SKM-1 (cell line): Measurements from ENCODE around the gene MEIOSIN.
"Not testable (repeated sequence)": the region's sequence is repeated elsewhere in the genome, so short reads cannot be mapped to it uniquely, and the experiment has no call there.

ENCODE experiments used
- DNase-seq: peaks from one replicate; lab custom pipeline; 2025; ENCODE audit not compliant: unreplicated experiment; lab: John Stamatoyannopoulos, UW

The MEIOSIN gene, protein sequence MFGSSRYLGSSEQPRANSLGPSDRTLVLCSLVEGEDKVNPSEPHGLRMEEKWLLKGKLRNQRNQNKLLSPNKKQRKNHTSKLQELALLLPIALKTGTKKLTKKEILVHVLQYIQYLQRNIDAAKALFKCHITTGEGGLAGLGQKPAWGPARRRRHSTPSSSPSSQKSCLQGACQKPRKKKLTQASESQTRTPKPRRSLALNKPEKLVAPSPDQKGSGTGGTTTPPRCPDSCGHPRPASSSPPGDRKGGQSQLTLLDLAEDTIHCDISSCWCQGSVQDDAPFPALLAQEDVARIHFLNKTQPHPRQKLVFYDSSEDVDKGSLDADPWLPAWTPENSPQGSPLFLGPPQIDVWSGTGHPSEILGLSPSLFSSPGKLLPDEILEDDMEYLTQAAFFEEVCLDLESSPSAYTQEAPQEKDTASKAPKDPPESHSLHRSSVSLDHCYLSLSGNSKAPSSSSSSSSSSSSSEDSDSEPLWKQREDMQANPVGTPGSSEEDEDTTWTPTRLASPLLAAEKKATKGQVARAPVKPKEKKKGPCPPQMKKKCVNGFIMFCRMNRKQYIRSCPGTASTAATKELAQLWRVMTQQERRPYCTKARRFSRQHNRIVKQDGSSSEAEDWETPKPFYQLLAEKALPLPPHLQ

DNA sequence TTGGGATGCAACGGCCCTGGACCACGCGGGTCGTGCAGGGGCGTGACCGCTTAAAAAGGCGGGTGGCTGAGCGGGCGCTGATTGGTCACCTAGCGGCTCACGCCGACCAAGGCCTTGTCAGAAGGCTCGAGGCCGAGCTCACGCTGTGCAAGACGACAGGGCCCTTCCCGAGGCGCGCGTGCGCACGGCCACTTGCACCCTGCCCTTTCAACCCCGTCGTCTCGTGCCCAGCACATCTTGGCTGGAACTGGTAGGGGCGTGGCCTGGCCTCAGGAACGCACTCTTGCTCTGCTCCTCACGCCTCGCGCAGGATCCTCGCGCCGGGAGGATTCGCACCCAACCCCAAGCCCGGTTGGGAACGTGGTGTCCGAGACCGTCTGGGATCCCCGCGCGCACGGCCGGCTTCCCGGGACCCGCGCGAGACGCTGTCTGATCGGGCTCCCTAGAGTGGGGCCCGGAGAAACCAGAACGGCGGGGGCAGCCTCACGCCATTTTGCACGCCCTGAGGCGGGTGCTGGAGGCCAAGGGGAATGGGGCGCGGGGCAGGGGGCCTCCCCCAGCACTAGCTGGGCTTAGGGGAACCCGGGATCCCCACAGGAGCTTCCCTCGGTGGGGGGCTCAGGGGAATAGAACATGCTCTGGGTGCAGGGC is at the start of gene MEIOSIN:
Gene MEIOSIN, plus strand, starts transcription at position 280 of the 651 bp plus-strand sequence. CDS start 1,938 bp downstream, outside the sequence.
- no peak for DNase-seq

DNA sequence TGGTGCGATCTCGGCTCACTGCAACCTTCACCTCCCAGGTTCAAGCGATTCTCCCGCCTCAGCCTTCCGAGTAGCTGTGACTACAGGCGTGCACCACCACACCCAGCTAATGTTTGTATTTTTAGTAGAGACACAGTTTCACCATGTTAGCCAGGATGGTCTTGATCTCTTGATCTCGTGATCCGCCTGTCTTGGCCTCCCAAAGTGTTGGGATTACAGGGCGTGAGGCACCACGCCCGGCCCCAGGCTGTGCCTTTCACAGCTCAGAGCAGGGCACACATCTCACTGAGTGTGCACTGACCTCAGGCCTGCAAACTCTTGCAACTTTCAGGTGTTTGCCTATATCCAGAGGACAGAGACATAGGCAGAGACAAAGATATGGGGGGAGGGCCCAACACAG is 48.2 kb upstream of the MEIOSIN start:
- not testable (repeated sequence) for DNase-seq

DNA sequence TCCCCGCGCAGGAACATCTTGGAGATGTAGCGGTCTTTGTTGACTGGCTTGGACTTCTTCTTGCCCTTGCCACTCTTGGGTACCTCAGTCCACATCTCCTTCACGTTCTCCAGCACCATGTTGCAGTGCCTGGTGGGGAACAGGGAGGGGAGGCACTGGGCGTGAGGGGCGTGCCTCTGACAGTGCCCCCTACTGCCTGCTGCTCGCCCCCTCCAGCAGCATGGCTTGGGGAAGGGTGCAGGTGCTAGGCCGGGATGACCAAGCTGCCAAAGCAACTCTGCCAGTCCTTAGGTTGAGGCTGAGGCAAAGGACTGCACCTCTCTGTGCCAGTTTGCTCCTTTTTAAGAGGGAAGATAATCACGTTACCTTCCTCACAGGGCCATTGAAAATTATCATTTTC is 45.6 kb upstream of the MEIOSIN start:
- DNase-seq, result no peak

DNA sequence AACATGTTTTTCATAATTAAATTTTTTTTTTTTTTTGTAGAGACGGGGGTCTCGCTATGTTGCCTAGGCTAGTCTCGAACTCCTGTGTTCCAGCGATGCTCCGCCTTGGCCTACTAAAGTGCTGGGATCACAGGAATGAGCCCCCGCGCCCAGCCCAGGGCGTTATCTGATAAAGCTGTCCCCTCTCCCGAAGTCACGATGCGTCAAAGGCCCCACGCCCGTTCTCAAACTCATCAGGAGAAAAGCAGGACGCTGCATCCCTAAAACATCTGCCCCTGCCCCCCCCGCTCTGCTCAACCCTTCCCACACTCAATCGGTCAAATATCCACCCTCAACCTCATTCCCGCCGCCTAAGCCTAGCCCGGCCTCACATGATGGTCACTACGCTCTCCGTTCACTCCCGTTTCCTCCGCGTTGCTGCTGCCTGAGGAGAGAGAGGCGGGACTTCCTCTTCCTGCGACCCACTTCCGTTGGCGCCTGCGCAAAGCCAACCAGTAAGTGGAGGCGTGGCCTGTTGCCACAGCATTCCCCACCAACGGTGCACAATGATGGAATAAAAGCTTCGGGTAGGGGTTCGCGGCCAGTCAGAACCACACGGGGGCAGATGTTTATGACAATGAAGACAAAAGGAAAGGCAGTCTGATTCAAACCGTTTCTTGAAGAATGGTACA is 41.6 kb upstream of the MEIOSIN start, which contains the start of gene SNRPD2:
Gene SNRPD2, minus strand, starts transcription at position 438 of the 671 bp plus-strand sequence. Its CDS starts 65 bp downstream, at position 373.
- DNase-seq, result peak; percentile 40

DNA sequence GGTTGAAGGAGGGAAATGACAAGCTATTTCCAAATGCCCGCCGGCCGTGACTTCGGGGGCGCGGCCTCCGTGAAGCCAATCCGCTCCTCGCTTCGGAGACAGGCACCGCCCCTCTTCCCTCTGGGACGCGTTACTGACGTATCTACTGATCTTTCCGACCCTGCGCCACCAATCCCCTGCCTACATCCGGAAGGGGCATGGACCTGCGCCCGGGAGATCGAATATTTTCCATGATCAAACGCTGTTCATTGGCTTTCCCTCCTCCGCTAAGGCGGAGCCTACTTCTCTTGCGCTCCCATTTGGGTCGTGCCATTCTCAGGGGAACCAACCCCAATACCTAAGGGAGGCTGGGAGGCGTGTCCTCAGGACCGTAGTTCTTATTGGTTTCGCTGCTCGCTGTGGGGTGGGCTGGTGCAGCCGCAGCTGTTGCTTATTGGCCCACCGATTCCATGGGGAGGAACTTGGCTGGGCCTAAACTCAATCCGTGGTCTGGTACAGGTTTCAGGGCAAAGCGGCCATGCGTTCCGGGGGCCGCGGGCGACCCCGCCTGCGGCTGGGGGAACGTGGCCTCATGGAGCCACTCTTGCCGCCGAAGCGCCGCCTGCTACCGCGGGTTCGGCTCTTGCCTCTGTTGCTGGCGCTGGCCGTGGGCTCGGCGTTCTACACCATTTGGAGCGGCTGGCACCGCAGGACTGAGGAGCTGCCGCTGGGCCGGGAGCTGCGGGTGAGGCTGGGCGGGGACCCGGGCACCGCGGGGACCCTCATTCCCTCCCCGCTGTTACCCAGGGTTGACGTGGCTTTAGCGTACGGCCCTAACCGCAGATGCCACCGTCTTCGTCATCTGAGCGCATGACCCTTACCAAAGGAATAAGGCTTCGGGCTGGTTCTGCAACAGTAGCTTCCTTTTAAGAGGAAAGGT is 40.8 kb upstream of the MEIOSIN start, which contains the start of gene QPCTL:
Gene QPCTL, plus strand, starts transcription at position 480 of the 919 bp plus-strand sequence. Its CDS starts 38 bp downstream, at position 518.
- DNase-seq, result peak; percentile 89

DNA sequence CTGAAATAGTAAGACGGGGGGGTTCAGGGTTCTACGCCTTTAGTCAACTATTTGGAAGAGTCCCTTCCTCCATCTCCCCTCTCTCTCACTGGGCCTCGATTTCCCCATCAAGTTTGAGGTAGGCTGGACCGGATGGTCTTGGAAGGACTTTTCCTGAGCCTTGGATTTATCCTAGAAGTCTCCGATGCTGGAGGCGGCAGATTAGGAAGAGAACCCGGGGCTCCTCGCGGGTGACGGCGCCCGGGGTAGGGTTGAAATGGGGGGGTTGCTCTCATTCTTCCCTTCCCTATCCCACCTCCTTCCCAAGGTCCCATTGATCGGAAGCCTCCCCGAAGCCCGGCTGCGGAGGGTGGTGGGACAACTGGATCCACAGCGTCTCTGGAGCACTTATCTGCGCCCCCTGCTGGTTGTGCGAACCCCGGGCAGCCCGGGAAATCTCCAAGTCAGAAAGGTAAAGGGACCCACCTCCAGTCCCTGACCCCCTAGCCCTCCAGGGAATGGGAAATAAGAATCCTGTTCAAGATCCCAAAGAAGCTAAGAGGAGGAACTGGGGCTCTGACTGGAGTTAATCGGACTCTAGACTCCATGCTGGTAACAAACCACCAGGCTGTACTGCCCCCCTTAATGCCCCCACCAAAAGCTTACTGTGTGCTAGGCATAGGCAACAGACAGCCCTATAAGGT is 40.0 kb upstream of the MEIOSIN start:
- DNase-seq, result peak; percentile 1

DNA sequence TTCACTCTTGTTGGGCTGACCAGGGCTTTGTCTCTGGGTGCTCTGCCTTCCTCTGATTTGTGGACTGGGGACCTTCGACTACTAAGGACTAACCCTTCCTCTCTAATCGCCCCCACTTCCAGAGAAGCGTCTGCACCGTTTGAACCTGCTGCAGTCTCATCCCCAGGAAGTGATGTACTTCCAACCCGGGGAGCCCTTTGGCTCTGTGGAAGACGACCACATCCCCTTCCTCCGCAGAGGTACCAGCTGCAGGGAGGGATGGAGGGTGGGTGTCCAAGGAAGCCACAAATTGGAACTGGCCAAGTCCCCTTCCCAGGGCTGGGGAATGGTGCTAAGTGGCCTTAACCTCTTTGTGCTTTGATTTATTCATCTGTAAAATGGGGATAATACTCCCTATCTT is 31.6 kb upstream of the MEIOSIN start:
- DNase-seq, result no peak

DNA sequence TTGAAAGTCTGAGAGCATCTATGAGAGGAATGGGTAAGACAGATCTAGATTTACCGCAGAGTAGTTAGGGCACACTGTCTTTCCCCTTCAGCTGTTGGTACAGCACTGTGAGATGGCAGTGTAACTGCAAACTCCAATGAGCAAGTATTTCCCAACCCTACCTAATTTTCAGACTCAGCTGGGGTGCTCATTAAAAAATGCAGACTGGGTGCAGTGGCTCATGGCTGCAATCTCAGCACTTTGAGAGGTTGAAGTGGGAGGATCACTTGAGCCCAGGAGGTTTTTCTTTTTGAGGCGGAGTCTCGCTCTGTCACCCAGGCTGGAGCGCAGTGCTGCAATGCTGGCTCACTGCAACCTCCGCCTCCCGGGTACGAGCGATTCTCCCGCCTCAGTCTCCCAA is 28.1 kb upstream of the MEIOSIN start:
- DNase-seq, result no peak

DNA sequence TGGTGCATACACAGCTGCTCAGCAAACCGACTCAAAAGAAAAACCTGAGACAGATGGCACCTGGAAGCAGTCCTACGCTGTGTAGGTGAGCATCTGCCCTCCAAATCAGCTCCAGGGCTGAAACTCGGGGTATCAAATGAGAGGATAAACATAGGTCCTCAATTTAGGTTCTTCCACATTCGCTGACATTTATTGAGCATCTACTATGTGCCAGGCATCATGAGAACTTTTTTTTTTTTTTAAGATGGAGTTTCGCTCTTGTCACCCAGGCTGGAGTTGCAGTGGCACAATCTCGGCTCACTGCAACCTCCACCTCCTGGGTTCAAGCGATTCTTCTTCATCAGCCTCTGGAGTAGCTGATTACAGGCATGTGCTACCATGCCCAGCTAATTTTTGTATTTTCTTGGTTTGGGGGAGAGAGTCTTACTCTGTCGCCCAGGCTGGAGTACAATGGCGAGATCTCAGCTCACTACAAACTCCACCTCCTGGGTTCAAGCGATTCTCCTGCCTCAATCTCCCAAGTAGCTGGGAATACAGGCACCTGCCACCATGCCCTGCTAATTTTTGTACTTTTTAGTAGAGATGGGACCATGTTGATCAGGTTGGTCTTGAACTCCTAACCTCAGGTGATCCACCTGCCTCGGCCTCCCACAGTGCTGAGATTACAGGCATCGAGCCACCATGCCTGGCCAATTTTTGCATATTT is 27.4 kb upstream of the MEIOSIN start:
- no peak for DNase-seq

DNA sequence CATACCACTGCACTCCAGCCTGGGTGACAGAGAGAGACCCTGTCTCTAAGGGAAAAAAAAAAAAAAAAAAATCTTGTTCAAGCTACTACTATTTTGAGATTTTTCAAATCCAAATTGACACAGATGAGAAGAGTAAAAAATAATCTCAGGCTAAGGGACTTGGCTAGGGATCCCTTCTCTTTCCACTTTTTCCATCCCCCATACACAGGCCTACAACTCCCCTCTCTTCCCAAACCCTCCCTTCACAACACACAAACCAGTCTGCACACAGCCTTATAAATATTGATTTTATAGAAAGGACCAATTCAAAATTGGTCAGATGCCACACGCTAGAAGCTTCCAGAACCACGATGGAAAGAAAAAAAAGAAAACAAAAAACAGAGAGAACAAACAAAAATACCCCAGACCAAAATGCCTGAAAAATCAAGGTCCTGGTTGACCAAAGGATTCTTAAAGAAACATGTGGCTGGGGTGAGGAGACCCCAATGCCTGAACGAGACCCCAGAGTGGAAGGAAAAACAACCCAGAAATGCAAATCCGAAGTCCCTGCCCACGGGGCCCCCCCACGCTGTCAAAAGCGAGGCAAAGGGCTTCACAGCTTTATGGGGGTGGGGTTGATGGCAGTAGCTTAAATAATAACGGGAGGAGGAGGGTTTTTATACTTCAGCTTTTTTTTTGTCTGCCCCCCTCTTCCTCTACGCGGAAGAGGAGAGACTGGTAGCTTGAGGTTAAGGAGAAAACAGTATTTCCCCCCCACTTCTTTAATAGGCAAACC is 22.7 kb upstream of the MEIOSIN start:
- DNase-seq, result no peak

DNA sequence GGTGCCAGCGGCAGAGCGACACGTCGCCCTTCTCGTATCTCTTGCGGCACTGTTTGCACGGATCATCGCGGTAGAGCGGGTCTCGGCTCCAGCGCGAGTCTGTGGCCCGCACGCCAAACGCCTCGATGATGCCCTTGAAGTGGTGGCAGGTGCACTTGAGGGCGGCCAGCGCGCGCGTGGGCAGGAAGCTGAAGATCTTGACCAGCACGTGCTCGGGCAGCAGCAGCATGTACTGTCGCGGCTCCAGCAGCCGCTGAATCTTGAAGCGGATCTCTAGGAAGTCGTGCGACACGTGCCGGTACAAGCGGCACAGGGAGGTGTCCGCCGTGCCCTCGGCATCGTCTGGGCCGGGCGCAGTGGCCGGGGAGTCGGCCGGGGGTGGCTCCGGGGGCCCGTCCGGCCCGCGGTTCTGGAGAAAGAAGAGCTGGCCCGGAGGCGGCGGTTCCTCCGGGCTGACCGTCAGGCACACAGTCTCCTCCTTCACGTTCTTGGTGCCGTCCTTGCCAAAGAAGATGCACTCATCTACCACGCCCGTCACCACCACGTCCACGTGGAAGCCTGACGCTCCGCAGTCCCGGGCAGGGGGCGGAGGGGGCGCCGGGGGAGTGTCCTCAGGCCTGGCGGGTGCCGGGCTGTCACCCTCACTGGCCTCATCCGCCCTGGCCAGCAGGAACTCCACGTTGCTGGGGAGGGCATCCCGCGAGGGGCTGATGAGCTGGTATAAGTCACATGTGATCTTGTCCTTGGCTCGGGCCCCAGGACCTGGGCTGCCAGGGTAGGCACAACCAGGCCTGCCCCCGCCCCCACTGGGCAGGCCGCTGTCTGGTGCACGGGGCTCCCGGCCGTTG is 21.2 kb upstream of the MEIOSIN start:
- DNase-seq, result no peak

DNA sequence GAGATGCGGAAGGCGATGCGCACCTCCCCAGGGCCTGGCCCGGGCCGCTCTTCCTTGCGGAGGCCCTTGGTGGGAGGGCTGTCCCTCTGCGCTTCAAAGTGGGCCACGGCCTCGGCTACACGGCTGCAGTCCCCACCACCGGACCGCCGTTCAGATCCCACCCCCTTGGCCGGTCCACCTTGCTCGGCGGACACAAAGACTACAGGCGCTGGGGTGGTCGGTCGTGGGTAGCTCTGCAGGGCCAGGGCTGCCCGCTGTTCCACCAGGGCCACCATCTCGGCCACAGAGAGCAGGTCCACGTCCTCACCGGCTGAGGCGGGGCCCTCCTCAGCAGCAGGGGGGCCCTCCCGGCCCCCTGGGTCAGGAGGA is 20.6 kb upstream of the MEIOSIN start:
- DNase-seq, result no peak

DNA sequence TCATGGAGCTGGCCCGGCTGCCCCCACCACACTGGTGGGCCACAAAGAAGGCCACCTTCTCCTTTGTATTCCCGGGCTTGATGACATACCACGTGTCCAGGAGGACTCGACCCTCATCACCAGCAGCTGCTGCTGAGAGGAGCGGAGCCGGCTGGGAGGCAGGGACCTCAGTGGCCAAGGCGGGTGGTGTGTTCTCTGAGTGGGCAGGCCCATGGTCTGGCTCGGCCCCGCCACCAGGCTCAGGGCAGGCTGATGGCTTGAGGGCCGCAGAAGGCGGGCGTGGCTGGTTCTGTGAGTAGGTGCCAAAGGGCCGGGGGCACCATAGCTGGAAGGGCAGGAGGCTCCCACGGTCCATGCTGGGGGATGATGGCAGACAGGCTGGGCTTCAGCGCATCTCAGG is 20.1 kb upstream of the MEIOSIN start:
- no peak for DNase-seq

DNA sequence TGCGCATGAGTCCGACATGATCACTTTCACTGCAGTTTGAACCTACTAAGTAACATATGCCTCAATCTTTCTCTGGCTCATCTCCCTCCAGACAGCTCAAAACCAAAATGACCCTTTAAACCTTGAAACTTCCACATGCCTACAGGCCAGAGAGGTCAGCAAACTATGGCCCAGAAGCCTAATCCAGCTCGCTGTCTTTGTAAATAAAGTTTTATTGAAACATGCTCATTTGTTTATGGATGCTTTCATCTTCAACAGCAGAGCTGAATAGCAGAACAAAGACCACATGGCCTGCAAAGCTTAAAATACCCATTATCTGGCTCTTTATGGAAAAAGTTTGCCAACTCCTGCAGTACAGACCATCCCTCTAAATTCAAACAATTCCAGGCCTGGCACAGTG is 18.1 kb upstream of the MEIOSIN start:
- DNase-seq, result no peak

DNA sequence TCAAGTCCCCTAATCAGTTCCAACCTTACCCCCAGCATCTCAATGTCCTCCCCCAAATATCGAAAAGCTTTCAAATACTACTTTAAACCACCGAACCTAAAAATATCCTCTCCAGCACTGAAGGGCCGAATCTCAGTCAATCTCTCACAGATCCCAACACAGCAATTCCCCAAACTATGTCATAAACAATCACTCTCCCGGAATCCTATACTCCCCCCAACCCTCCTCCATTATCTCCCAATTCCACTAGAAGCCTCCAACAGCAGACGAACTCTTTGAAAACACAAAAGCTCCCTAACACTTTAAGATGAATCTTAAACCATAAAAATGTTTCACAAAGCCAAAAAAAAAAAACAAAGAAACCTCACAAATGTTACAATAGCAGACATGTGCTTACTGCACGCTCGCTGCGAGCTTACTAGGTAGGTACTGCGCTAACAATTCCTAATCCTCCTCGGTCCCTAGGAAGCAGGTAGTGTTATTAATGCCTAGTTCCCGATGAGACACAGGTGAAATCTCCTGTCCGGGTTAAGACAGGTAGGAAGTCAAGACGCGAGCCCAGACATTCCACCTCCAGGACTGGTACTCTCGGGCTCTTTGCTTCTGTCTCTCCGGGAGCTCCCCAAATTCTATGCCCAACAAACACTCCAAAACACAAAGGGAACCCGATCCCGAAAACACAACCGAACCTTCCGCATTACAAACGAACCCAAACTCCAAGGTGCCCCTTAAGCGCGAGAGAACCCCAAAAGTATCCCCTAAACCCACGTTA is 16.7 kb upstream of the MEIOSIN start:
- no peak for DNase-seq

DNA sequence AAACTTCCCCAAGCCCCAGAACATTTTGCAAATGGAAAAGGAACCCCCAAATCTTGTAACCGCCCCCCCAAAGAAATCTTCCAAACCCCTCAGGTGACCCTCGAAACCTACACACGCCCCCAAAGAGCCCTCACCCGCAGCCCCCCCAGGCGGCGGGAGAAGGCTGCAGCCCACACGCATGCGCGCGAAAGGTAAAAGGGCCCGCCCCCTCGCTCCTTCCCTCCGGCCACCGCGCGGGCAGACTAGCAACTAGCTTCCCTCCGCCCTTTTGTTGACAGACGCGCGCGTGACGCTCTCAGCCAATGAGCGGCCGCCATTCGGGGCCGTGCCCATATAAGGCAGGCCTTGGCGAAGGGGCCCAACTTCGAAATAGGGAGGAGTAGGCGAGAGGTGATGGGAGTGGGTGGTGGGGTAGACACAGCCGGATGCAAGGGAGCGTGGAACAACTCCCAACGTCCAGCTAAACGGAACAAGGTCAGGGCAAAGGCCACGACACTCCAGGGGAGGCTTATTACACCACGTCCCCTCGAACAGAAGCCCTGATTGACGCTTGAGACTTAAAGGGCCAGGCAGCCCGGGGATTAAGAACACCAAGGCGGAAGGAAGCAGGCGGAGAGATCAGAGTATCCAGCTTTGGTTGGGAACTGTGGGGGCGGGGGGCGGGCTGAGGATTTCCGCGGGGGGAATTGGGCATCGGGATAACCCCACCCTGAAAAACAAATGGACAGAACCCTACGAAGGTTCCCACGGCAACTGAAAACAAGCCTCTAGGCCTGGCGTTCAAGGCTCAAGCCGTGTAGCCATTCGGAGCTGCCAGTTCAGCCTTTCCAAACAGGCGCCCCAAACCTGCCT is 15.9 kb upstream of the MEIOSIN start:
- DNase-seq, result peak; percentile 76
